Colon (tissue), 2 donors: ENCODE measurements around the gene SGIP1.
"Not testable (repeated sequence)": the region's sequence is repeated elsewhere in the genome, so short reads cannot be mapped to it uniquely, and the experiment has no call there.

ENCODE experiments used
- FAIRE-seq: peaks from 2 replicates; lab custom pipeline; 2012; peaks lifted over from hg19 to GRCh38; lab: Jason Lieb, UNC
- donor health status: control.
- donor health status: control.

SGIP1 gene

DNA sequence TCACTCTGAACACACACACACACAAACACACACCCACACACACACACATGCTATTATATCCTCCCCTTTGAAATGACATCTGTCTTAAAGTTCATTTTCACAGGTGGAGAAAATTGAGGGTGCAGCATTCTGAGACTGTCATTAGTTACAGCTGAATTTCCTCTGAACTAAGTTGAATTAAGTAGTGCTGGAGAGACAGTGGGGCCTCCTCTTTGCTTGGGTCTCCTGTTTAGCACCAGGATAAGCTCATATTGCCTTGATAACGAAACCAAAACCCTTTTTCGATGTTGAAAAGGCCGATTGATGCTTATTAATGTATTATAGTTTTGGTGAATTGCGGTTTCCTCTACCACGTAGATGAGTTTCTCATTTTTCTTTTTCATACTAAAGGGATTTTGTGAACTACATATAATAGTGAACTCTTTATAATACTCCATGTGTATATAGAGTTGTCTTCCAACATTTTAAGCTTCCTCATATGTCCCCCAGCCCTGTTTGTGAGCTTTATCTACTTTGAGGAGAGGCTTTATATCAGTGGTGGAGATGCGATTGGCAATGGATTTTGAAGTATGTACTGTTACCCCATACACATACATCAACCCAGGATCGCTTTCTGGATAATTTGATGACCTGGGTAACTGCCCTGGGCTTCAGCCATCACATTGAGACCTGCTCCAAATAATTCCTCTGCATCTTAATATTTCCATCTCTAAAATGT is 235.7 kb downstream of the SGIP1 start:
- FAIRE-seq = no peak

DNA sequence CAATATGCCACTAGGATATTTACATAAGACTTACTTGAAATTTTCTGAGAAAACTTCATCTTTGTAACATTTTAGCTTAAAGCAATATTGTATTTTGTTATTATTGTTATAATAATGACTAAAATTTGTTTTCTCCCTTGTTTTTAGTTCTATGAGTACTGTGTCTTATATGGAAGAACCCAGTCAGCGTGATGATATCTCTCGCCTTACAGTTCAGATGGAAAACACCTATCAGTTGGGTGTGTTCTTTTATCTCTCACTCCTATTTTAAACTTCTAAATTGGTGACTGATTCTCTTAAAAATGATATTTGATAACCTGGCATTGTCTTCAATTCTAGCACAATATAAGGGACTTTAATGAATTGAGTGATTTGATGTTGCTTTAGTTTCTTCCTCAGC is 236.3 kb downstream of the SGIP1 start:
- FAIRE-seq = no peak

DNA sequence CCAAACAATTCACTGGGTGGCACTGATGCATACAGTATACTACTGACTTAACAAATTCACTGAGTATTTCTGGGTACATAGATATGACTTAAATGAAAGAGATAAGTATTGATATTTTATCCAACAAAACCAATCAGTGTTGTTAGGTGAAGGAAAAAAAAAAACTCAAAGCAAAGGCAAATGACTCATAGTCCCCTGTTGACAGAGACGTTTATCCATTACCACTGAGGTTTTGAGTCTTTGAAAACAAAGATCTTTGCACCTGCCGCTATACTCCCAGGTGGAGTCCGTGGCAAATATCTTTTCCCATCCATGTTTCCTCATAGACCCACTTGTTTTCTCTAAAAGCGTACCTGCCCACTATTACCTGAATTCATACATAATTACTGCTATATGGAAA is 236.7 kb downstream of the SGIP1 start:
- no peak for FAIRE-seq

DNA sequence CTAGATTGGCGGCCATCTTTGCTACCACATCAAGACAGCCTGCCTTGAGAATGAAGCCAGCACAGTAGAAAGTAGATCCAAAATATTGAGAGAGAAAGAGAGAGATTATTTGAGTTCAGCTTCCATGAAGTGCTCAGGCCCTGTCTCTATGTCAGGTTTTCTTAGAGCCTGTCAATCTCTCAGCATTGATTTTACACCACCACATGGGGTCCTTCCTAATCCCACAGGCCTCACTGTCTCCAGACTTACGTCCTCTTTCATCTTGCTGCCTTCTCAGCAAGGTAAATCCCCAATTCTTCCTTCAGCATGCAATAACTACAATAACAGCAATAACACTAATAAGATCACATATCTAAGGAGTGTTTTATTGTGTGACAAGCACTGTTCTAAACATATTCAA is 239.3 kb downstream of the SGIP1 start:
- no peak for FAIRE-seq

DNA sequence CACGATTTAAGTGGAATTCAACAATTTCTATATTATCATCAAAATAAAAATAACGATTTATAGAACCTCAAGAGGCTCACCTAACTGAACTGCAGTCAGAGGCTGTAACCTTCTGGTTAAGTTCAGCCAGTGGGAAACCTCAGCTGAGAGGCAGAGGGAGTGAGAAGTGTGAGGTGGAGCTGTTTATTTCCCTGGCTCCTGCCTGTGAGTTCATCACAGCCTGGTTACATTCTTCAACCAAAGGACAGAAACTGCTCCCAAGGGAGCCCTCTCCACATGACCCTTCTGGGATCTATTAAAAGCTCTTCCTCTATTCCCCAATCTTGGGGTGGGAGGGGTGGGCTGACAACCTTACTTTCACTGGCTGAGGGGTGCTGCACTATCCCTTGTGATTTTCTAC is 240.5 kb downstream of the SGIP1 start:
- no peak for FAIRE-seq

DNA sequence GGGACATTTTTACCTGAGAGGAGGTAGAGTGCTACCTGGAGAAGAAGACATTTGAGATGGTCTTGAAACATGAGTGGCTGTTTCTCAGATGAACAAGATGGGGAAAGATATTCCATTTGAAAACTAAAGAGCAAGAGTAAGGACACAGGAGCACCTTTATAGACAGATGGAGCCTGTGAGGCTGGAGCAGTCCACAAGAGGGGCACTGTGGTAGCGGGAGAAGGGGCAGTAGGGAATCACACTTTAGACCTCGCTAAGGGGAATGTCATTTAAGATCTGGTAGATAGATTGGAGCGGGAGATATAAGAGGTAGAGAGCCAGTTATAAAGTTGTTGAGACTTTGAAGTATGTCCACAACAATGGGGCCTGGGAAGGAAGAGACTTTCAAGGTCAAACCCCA is 241.7 kb downstream of the SGIP1 start:
- no peak for FAIRE-seq

DNA sequence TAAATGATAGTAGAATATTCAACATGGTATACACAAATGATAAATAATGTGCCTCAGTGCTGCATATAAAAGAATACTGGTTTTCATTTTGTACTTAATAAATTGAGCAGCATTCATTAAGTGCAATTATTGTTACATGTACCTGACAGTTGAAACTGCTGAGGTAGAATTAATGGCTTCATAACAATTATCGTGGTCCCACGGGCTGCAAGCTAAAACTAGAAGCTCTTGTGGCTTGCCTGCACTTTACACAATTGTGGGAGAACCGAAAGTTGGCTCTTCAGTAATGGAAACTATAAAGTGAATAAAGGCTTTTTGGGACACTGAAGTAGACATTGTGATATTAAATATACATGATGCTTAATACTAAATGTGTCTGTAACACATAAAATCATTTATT is 243.9 kb downstream of the SGIP1 start:
- FAIRE-seq = no peak

DNA sequence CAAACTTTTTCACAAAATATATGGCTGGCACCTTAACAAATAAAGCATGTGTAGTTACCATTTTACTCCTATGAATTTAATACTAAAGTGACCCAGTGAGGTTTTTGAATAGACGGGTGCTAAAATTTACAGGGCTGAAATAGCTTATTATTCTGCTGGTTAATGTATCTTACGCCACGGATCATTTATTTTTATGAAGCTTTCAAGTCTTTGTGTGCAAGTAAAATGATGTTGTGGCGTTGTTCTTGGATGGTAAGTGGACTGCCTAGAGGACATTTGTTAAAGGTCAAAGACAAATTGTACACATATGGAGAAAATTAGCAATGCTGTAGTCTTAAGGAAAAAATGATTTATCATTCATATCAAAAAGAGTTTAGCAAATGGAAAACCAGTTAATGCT is 244.3 kb downstream of the SGIP1 start:
- no peak for FAIRE-seq

DNA sequence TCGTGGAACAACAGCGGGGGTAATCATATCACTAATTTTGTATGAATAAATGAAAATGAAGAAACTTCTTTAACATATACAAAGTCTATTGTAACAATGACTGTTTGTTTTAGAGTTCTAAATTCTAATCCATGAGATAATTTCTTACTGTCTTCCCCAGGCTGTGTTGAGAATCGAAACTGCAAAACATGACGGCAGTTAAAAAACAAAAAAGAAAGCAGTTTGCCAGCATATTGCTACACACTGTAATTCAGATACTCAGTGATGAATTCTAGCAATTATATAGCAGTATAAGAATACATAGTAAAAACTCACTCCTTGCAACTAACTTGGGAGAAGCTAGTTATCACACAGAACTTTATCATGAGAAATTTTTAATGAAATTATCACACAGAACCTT is 245.0 kb downstream of the SGIP1 start:
- FAIRE-seq = no peak

DNA sequence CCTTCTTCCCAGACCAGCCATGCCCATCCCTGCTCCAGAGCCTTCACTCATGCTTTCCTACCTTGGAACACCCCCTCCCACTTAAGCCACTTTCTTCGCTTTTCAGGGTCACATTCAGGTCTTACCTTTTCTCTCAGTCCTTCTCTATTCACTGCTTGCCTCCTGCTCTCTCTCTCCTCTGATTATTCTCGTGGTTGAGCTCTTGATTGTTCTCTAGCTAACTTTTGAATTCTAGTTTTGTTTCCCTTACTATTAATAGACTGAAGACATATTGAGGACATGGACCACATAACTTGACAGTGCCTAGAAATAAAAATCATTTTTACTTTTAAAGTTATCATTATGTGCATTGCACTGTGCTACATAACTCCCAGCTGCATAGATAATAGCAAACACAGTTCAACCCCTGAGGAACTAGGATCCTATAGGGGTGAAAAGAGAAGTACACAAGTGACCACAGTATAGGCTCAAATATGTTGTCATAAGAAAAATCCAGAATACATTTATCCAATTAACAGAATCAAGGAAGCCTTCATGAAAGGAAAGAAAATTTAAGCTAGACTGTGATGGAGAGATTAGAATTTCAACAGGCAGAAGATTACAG is 245.6 kb downstream of the SGIP1 start:
- FAIRE-seq = no peak

DNA sequence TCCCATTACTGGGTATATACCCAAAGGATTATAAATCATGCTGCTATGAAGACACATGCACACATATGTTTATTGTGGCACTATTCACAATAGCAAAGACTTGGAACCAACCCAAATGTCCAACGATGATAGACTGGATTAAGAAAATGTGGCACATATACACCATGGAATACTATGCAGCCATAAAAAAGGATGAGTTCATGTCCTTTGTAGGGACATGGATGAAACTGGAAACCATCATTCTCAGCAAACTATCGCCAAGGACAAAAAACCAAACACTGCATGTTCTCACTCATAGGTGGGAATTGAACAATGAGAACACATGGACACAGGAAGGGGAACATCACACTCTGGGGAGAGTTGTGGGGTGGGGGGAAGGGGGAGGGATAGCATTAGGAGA is 251.8 kb downstream of the SGIP1 start:
- not testable (repeated sequence) for FAIRE-seq

DNA sequence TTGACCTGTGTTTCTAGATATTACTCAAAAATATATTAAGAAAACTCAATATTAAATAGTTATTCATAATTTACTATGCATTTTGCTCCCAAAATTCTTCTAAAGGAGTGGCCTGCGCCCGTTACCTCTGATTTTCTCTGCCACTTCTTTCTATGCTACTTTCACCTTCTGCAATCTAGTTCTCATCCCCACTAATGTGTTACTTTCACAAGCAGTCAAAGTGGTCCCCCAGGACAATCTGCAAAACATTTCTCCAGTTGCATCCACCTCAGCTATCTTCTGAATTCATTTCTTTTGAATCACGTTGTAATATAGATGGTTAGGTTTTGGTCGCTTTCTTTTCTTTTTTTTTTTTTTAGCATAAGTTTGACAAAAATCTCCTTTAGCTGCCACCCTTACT is 253.7 kb downstream of the SGIP1 start:
- FAIRE-seq = no peak

DNA sequence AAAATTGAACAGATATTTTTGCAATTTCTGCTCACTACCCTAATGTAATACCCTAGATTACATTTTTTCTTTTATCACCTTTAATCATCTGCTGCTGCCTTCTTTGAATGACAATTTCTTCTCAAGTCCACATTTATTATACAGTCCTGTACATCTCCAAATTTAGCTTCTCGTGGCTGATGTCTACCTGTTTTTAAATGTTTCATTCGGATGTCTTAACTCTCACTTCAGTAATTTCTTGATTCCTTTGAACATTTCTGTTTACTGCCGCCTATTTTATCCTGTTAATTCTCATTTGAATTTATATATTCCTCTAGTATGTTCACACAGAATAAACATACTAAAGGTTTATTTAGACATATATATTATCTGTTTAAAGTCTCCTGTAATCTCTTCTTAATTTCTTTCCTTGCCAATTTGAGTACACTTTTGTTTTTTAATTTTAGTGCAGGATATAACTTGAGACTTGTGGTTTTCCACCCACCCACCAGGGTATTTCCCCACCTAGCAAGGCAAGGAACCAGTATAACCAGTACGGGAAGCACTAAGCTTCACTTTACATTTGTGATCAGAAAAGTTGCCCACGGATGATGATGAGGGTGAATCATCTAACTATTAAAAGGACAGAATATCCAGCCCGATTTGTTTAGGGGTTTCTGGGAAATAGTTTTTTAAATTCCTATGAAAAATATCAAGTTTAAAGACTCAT is 254.4 kb downstream of the SGIP1 start:
- no peak for FAIRE-seq

DNA sequence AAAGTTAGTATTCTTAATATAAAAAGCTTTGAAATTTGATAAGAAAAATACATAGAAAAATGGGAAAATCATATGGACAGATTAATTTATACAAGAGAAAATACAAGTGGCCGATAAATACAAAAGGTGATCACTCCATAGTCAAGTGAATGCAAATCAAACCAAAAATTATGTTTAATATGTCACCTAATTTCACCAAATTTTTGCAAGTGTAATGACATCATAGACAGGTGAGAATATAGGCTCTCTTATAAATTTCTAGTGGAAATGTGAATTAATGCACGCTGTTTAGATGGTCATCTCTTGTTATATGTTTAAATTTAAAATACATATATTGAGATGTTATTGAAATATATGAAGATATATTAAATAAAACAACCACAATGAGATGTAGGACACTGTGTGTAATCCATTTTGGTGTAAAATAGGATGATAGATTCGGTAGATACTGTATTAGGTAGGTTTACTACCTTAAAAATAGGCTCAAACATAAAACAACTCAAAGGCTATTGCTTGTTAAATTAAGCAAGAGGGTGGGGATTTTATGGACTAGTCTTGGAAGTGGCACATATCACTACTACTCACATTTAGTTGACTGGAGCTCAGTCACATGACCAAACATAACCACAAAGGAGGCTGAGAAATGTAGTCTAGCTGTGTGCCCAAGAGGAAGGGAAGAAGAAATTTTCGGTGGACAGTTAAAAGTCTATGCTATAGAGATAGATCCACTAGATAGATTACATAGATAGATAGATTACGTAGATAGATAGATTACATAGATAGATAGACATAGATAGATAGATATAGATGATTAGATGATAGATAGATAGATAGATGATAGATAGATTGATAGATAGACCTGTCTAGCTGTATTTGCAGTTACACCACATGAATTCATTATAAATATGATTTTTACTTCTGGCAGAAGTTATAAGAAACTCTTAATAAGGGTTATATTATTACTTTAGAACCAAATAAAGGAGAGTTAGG is 258.0 kb downstream of the SGIP1 start:
- no peak for FAIRE-seq

DNA sequence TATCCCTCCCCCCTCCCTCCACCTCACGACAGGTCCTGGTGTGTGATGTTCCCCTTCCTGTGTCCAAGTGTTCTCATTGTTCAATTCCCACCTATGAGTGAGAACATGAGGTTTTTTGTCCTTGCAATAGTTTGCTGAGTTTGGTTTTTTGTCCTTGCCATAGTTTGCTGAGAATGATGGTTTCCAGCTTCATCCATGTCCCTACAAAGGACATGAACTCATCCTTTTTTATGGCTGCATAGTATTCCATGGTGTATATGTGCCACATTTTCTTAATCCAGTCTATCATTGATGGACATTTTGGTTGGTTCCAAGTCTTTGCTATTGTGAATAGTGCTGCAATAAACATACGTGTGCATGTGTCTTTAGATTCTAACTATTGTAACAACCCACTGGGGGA is 261.9 kb downstream of the SGIP1 start:
- not testable (repeated sequence) for FAIRE-seq
